Nucleus accumbens (tissue), 56 donors: ENCODE data around the gene TSPYL4.

Experiments
- DNase-seq, 56 donors: peaks; one replicate each; lab custom pipeline; 2025; lab: John Stamatoyannopoulos, UW

The TSPYL4 gene

DNA sequence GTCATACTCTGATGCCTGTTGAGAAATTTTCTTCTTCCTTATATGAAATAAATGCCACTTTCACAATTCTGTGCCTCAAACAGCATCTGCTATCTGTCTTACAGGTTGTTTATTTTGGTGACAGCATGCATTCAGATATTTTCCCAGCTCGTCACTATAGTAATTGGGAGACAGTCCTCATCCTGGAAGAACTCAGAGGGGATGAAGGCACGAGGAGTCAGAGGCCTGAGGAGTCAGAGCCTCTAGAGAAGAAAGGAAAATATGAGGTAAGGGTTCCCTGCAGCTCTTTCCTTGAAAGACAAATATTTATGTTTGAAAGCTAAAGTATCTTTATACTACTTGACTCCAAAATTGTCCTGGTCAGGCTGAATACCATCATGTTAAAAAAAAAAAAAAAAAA lies 15.8 kb downstream of the TSPYL4 start:
- no peak for DNase-seq

DNA sequence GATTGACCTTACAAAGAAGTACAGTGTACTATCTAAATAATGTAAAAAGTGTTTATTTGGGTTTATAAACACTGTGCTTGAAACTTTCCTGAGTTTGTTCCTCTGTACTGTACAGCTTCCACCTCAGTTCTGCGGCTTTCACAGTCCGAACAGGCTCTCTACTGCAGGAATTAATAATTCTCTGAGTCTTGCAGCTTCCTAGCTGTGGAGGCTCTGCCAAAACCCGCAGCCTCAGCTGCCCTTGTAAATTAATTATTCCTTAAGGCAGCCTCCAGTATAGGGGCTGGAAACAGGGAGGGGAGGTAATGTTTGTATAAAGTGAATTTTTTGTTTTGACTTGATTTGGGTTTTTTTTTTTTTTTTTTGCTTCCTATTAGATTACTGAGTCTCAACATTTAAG lies 19.2 kb downstream of the TSPYL4 start:
- no peak for DNase-seq

DNA sequence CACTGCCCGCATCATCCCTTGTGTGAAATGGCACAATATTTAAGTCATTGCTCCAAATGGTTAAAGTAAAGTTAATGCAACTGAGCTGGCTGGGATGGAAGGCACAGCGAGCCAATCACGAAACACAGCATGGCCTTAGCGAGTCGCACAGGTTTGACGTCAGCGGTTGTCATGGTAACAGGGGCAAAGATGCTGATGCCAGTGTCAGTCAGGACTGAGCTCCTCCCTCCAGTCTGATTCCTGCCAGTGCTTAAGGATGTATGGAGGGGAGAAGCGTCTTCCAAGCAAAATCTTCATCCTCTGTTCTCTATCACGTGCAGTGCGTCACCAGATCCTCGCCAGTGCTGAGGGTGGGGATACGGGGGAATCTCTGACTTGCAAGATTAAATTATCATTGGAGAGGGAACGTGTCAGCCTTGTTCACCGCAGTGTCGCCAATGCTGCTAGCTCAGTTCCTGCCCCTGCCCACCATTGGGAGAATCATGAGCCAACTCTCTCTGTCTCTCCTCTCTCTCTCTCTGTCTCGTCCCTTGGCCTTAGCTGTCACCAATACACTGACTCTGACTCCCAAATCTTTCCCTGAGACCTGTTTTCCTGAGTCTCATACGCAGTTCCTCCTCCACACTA lies 24.5 kb downstream of the TSPYL4 start:
- DNase-seq = peak; percentile 40 to 99 (median 91)

DNA sequence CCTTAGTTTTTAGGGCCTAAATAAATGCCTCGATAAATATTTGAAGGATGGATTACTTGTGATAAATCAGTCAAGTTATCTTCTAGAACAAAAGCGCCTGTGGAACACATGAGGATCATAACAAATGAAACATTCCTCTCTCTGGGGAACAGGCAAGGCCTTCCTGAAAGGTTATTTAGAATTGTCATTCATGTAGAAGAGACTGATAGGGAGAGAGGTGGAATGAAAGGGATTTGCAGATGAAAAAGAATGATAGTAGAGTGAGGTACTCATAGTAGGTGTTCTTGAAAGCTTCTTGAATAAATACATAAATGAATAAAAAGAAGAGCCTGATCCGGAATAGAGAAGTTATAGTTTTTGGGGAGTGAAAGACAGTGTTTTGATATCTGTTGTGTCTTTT lies 30.5 kb downstream of the TSPYL4 start:
- no peak for DNase-seq

DNA sequence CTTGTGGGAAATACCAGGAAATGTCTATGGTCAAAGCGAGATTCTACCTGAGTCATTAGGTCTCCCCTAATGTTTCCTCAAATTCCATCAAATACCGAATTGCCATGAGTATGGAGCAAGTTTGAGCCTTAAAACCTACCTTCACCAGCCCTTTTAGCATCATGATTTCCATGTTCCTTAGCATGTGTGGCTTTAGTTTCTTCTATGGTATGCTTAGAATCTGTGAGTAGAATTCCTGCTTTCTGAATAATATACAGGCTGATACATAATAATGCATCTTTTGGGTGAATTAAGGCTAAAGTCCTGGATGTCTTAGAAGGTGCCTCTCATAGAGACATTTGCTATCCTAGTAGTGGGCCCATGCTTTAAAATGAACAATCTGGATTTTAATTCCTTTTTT lies 32.0 kb downstream of the TSPYL4 start:
- DNase-seq = no peak

DNA sequence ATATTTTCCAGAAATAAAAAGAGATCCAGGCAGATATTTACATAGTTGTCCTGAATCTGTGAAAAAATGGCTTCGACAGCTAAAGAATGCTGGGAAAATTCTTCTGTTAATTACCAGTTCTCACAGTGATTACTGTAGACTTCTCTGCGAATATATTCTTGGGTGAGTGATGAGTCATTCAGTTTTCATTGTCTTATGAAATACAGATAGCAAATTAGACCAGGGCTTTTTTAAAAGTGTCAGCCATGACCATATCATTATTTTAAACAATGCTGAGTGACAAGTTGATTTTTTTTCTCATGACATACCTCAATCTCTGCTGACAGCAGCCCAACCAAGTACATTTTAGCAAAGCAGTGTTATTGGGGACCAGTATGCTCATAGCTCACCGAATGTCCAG lies 32.8 kb downstream of the TSPYL4 start:
- DNase-seq = no peak

DNA sequence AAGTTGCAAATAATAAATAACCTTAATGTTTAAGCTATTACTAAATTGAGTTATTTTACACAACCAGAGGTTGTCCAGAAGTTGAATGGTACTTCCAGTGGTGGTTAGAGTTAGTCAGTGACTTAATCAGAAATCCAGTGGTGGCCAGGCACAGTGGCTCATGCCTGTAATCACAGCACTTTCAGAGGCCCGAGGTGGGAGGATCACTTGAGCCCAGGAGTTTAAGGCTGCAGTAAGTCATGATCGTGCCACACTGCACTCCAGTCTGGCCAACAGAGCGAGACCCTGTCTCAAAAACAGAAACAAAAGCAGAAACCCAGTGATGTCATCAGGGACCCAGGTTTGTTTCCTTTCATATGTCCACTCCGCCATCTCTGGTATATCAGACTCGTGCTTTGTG lies 35.0 kb downstream of the TSPYL4 start:
- no peak for DNase-seq

DNA sequence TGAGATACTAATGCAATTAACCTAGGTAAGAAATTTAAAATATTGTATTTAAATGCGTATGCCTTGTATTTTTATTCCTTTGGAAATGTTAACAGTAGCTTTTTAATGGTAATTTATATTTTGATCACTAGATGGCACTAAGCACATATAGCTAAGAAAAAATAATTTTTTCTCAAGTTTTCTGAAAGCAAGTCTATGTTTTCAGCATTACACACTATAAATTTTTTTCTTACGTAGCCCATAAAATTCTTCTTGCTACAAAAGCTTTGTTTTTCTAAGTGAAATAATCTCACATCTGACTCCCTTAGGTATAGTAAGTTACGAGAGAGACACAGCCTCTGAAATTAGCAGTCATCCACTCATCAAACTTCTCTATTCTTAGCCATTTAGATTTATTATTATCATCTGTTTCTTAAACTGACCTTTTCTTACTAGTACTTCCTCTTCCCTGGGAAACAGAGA lies 35.7 kb downstream of the TSPYL4 start:
- DNase-seq = no peak

DNA sequence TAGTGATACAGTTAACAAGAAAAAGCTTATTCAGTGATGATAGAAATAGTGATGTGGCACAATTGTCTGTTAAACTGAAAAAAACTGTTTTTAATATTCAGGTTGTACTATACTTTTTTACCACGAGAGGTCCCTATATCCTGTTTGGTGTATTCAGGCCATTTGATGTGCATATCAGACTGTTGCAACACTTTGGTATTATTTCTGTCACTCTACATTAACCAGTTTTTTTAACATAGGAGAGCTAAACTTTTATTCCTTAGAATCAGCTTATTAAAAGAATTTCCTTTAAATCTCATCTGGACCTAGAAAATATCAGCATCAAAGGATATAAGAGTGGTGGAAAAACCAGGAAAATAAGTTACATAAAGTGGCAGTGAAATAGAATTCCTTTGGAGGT lies 36.8 kb downstream of the TSPYL4 start:
- DNase-seq = no peak

DNA sequence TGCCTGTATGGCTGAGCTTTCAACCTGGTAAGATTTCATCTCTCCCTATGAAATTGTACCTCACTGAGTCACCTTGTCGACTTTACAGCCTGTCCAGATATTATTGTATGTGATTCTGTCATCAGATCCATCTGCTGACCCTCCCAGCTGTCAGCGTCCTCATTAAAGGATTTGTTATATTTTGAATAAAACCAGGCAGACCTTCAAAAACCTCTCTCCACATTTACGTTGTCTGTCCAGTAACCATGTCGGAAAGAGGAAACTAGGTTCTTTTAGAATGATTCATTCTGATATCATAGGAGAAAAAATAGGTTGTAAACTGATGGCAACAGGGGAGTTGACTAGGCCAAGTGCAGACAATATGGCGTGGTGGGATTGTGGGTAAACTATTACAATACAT lies 38.5 kb downstream of the TSPYL4 start:
- DNase-seq = no peak

DNA sequence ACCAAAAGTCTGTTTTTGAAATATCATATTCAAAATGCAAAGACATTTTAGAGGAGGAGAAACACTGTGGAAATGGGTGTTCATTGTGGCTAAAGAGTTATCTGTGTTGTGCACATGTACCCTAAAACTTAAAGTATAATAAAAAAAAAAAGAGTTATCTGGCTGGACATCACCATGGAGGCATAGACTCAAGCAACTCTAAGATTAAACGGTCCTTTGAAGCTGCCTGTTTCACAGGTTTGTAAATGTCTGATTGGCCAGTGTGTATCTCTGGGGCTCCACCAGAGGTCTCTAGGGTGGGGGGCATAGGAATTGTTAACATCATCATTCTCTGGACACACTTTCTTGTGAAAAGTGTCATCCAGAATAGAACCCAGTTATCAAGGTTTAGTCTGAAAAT lies 39.2 kb downstream of the TSPYL4 start:
- no peak for DNase-seq

DNA sequence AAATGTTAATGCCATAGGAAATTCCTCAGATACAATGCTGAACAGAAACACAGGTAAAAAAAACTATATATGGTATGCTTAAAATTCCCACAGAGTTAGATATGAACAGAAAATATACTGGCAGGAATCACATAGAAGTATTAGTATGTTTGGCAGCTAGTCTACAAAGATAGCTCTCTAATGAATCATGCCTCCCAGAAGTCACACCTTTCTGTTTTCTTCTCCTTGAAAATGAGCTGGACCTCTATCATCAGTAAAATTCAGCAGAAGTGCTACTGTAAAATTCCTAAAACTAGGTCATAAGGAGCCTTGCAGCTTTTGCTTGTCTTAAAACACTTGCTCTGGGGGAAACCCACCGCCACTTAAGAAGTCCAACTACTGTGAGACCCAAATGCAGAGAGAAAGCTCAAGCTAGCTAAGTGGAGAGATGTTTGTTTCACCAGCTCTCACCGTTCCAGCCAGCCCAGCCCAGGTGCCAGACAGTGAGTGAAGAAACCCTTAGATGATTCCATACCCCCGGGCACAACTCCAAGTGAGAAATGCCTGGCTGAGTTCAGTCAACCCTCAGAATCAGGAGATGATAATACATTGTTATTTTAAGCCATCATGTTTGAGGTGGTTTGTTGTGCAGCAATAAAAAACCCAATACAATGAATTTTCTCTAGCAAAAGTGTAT lies 43.0 kb downstream of the TSPYL4 start:
- no peak for DNase-seq

DNA sequence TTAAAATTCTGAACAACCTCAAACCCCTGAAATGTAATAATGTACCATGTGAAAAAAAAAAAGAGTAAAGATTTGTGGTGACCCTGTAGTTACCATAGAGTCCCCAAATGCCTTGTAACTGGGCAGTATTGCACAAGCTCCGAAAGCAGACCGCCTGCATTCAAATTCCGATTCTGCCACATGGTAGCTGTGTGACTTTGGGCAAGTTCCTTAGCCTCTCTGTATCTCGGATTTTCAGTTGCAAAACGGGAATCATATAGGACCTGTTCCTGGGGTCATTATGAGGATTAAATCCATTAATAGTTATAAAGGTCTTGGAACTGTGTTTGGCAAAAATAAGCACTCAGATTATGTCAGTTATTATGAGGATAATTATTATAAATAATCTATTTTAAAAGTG lies 43.6 kb downstream of the TSPYL4 start:
- DNase-seq = no peak

DNA sequence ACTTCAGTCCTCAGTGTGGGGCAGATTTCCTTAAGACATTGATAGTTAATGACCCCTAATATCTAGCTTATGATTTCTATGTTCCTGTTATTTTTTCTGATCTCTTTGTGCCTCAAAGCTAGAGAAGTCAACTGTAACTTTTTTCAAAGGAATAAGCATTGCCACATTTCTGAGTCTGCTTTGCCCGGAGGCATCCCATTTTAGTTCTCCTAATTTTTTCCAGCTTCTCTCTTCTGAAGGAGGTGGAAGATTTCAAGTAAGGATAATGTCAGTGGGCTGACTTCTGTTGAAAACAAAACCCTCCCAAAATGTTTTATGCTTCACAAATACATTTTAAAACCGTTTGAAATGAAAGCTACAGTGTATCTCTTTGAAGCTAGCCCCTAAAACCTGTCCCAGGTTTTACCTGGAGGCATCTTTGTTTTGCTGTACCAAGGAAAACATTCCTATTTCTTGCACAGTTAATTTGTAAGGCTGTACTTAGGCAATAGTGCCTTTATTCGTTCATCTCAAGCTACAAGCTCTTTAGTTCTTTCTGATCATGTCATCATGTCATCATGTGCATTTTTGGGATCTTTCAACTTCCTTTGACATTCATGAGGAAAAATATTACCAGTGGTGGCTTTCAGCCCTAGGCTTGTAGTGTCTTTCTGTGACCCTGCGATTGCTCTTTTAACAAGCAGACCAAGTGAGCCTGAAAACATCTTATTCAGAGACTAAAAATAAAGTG lies 45.7 kb downstream of the TSPYL4 start:
- no peak for DNase-seq

DNA sequence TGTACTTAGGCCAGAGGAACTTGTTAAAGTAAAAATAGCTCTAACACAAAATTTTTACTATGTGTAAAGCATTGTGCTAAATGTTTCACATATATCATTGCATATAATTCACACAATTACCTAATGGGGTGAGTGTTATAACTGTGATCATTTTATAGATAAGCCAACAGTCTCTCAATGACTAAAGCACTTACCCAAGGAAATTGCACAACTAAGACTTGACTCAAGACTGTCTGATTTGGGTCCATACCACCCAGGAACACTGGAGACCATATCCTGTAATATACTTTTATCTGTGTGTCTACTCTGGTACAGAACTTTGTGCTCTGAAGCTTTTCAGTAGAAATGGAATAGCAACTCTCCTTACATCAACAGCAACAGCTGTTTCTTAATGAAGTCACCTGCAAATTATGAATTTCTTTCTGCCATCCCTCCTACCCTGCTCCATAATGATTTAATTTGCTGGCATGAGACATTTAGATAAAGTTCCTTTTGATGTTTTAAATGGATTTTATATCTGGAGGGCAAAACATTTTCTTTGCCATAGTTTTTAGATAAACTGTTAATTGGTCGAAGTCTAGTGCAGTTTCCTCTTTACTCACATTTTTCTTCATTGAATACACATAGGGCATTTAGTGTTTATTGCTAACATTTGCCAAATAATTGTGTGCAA lies 47.5 kb downstream of the TSPYL4 start:
- no peak for DNase-seq

DNA sequence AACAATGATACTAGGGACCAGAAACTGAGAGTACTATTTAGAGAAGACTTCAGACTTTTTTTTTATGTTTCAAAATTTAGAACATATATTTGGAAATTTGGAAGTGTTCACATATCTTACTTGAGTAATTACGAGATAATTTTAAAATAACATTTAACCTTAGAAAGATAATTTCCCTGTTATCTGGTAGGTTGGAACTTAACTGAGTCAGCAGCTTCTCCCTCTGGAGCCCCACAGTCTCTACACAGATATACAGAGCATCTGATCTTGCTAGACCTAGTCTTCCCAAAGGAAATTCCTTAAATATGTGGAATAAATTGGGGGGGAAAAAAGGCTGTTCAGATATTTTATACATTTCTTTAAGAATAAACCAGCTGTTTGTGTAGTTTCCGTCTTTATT lies 48.6 kb downstream of the TSPYL4 start:
- no peak for DNase-seq

DNA sequence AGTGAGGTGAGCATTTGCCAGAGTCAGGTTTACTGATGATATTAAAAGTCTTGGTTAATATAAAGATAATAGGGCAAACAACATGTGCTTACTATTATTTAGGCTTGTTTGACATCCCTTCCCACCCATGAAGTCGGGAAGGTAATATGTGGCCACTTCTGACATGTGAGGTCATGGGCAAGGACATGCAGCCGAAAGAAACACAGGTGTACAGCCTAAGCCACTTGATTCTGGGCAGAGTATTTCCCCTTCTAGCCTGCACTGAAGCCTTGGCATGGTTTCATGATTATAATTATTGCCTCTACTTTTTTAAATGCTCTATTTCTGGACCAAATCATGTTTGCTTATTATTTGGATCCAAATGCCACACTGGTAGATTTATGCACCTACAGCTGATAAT lies 52.3 kb downstream of the TSPYL4 start:
- DNase-seq = no peak

DNA sequence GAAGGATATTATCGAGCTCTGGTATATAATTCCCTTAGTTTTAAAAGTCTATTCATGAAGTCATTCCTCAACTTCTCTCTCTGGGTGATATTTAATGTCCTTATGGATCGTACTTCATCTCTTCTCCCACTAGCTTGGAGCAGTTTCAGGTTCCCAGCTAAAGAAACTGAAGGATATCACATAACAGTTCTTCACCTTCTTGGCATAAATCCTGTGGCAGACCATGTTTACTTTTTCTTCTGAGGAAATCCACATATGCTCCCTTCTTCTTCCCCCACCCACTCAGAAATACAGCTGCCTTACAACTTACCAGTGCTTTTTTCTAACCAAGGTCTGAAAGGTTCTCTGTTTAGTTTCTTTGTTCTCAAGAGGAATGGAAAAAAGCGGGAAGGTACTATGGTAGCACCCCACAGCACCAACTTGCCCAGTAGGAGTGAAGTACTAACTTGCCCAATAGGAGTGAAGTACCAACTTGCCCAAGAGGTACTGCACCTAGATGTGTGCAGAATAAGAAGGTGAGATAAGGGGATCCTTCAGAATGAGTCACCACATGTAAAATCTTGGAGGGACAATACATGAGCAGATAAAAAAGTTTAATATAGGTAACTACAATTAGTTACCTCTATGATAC lies 53.1 kb downstream of the TSPYL4 start:
- DNase-seq = no peak
